Endothelial cell of umbilical vein (primary cell): ENCODE results near the gene SFTPD.

Source experiments
- EZH2 ChIP-seq: IDR thresholded peaks from 2 replicates; pipeline ENCODE4 v1.6.1; 2012; ENCODE audit warnings: borderline replicate concordance, low read depth, mild to moderate bottlenecking, moderate library complexity, low read length, inconsistent platforms; ENCODE audit not compliant: severe bottlenecking
- POLR2A ChIP-seq: IDR thresholded peaks from 2 replicates; pipeline ENCODE4 v1.6.1; 2012; ENCODE audit warnings: low read depth, mild to moderate bottlenecking, control low read depth, low read length
- POLR2AphosphoS5 ChIP-seq: IDR thresholded peaks from 2 replicates; pipeline ENCODE4 v1.6.1; 2012; ENCODE audit warnings: low read depth, mild to moderate bottlenecking, control low read depth, low read length, moderate library complexity; ENCODE audit not compliant: insufficient read depth
- TF ChIP-seq, protein P1 (sequence below), 2 donors: IDR thresholded peaks; 1 replicate in 1 of 2; 2 replicates in 1 of 2; pipeline ENCODE4 v1.5.1; 2011; ENCODE audit warnings: low read length in 2 of 2, mild to moderate bottlenecking in 2 of 2, moderate library complexity in 2 of 2, control low read depth in 1 of 2, inconsistent platforms in 1 of 2, low read depth in 1 of 2; ENCODE audit not compliant: insufficient read depth in 1 of 2; ENCODE audit errors: extremely low read depth in 1 of 2
- TF ChIP-seq, protein P2 (sequence below): IDR thresholded peaks from 2 replicates; pipeline ENCODE4 v1.6.1; 2011; ENCODE audit not compliant: insufficient read depth, insufficient read length

GRCh38 chr10:79985481-79986072 is 36.7 kb upstream of the SFTPD start:
- TF ChIP-seq, protein P1, sequence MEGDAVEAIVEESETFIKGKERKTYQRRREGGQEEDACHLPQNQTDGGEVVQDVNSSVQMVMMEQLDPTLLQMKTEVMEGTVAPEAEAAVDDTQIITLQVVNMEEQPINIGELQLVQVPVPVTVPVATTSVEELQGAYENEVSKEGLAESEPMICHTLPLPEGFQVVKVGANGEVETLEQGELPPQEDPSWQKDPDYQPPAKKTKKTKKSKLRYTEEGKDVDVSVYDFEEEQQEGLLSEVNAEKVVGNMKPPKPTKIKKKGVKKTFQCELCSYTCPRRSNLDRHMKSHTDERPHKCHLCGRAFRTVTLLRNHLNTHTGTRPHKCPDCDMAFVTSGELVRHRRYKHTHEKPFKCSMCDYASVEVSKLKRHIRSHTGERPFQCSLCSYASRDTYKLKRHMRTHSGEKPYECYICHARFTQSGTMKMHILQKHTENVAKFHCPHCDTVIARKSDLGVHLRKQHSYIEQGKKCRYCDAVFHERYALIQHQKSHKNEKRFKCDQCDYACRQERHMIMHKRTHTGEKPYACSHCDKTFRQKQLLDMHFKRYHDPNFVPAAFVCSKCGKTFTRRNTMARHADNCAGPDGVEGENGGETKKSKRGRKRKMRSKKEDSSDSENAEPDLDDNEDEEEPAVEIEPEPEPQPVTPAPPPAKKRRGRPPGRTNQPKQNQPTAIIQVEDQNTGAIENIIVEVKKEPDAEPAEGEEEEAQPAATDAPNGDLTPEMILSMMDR (IDR thresholded peaks at IDR 0.05; ENCODE audit: extremely low read depth in 1 of 2, insufficient read depth in 1 of 2, low read depth in 1 of 2, low read length in 2 of 2): no peak
- TF ChIP-seq EZH2 (no peak), POLR2AphosphoS5 (no peak), POLR2A (no peak)
- TF ChIP-seq, protein P2, sequence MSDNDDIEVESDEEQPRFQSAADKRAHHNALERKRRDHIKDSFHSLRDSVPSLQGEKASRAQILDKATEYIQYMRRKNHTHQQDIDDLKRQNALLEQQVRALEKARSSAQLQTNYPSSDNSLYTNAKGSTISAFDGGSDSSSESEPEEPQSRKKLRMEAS: no peak
